T-cell (primary cell): ENCODE results near the gene NEURL2. TPM values are rescaled to one million over a fixed set of nuclear protein-coding genes. Genes with fewer than 3 reads are reported as not detected.
A peak's percentile ranks its signal among the peaks of the same experiment; 100 is the strongest.

ENCODE experiments used
- ATAC-seq, 4 experiments: fragments of 200-7000 bp in 3 of 4; fragments of 150-1000 bp in 1 of 4; cut with Tn5 transposase; replicated peaks in 1 of 4; 1 replicate in 3 of 4; 2 replicates in 1 of 4; pipeline ENCODE4 v1.10.0; 2021; ENCODE audit warnings: moderate library complexity in 3 of 4, mild to moderate bottlenecking in 2 of 4, moderate number of reproducible peaks in 1 of 4
- CTCF ChIA-PET, 2 donors: fragments of 300-600 bp; sonication (Branson Sonifier 250); formaldehyde crosslinking; loops; one replicate each; lab custom pipeline; 2022; ENCODE audit warnings: antibody characterized with exemption in 2 of 2; lab: Charles Lee
- POLR2A ChIA-PET, 2 donors: fragments of 300-600 bp; sonication (Branson Sonifier 250); formaldehyde crosslinking; loops; one replicate each; lab custom pipeline; 2022; ENCODE audit warnings: antibody characterized with exemption in 2 of 2; lab: Charles Lee
- DNase-seq, 35 experiments: peaks; one replicate each; pipeline versions ENCODE4 v3.0.0 to v3.0.0-alpha.2; 2013 to 2023
- H3K27ac ChIP-seq: one replicate; pipeline ENCODE4 v1.5.1; 2013; ENCODE audit warnings: low read length
- H3K27me3 ChIP-seq, 2 experiments: replicated peaks in 1 of 2; 1 replicate in 1 of 2; 2 replicates in 1 of 2; pipeline versions ENCODE4 v1.6.1 to v1.7.0; 2013; ENCODE audit warnings: low read length in 1 of 2, mixed read lengths in 1 of 2; ENCODE audit not compliant: control insufficient read depth in 2 of 2, insufficient read depth in 2 of 2; ENCODE audit errors: extremely low read depth in 1 of 2
- H3K36me3 ChIP-seq, 2 donors: 1 replicate in 1 of 2; 2 replicates in 1 of 2; pipeline versions ENCODE4 v1.6.1 to v1.7.0; 2013; ENCODE audit warnings: low read length in 1 of 2; ENCODE audit not compliant: control insufficient read depth in 2 of 2, insufficient read depth in 1 of 2; ENCODE audit errors: extremely low read depth in 1 of 2
- H3K4me1 ChIP-seq, 2 experiments: 1 replicate in 1 of 2; 2 replicates in 1 of 2; pipeline versions ENCODE4 v1.6.1 to v1.7.0; 2013; ENCODE audit warnings: low read length in 2 of 2, mixed read lengths in 1 of 2; ENCODE audit not compliant: insufficient read depth in 2 of 2, control insufficient read depth in 1 of 2; ENCODE audit errors: extremely low read depth in 1 of 2
- H3K4me3 ChIP-seq, 2 donors: 1 replicate in 1 of 2; 2 replicates in 1 of 2; pipeline versions ENCODE4 v1.5.1 to v1.7.0; 2013; ENCODE audit warnings: mild to moderate bottlenecking in 2 of 2, low read length in 1 of 2, moderate library complexity in 1 of 2; ENCODE audit not compliant: control insufficient read depth in 1 of 2; ENCODE audit errors: extremely low read depth in 1 of 2
- H3K9me3 ChIP-seq: 2 replicates; pipeline ENCODE4 v1.7.0; 2013
- H3K27ac Mint-ChIP-seq, 2 donors: one replicate each; pipeline ENCODE4 v1.8.0; 2020 to 2021; ENCODE audit warnings: mild to moderate bottlenecking in 2 of 2, mixed read lengths in 2 of 2
- H3K27me3 Mint-ChIP-seq, 2 donors: one replicate each; pipeline ENCODE4 v1.8.0; 2021 to 2022; ENCODE audit warnings: mixed read lengths in 2 of 2
- H3K36me3 Mint-ChIP-seq: one replicate; pipeline ENCODE4 v1.8.0; 2021; ENCODE audit warnings: mixed read lengths
- H3K4me1 Mint-ChIP-seq, 3 donors: one replicate each; pipeline ENCODE4 v1.8.0; 2020 to 2022; ENCODE audit warnings: mixed read lengths in 3 of 3, mild to moderate bottlenecking in 1 of 3
- H3K4me3 Mint-ChIP-seq, 3 donors: one replicate each; pipeline ENCODE4 v1.8.0; 2020 to 2022; ENCODE audit warnings: mild to moderate bottlenecking in 3 of 3, mixed read lengths in 3 of 3, moderate library complexity in 3 of 3
- H3K9me3 Mint-ChIP-seq, 3 donors: one replicate each; pipeline ENCODE4 v1.8.0; 2020 to 2022; ENCODE audit warnings: mixed read lengths in 3 of 3
- WGBS: methylation state at CpG from one replicate; pipeline ENCODE4 v1.1.5; 2013; ENCODE audit warnings: missing lambda C conversion rate; ENCODE audit not compliant: insufficient coverage; 5-methylcytosine and 5-hydroxymethylcytosine counted together
- total RNA-seq, 35 experiments: library from RNA in 6 of 35; stranded (reverse) in 6 of 35; fragments of 120-200 nt in 1 of 35; gene quantifications; one replicate each; pipeline versions ENCODE4 v1.2.1 to v1.2.4 and lab custom pipeline; 2013 to 2026

The NEURL2 gene, protein sequence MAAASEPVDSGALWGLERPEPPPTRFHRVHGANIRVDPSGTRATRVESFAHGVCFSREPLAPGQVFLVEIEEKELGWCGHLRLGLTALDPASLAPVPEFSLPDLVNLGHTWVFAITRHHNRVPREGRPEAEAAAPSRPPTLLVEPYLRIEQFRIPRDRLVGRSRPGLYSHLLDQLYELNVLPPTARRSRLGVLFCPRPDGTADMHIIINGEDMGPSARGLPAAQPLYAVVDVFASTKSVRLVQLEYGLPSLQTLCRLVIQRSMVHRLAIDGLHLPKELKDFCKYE
- 1 to 10 TPM; 3.1 to 6.9 (median 6.1) TPM for total RNA-seq
- 3.0 TPM for total RNA-seq (2013)
- total RNA-seq (lab: John Stamatoyannopoulos, UW): 0.11 to 6.8 (median 3.5) reads per million in 29 experiments

- H3K9me3 ChIP-seq: no peaks in the 10 kb centered on the region
- H3K27me3 ChIP-seq: no peaks in the 10 kb centered on the region
- H3K9me3 Mint-ChIP-seq: no peaks in the 10 kb centered on the region
- POLR2A ChIA-PET: interaction anchor here in 1 of 2 donors (0.5 kb wide), 1 partner anchor 44 kb away, joined by 9 read pairs; no protein-coding TSS in a partner anchor
- CTCF ChIA-PET: interaction anchor here in 1 of 2 donors (1.0 to 1.5 kb wide), 3 partner anchors 35 to 69 kb away, joined by 3 to 6 read pairs (median 6); no protein-coding TSS in a partner anchor
- H3K27ac ChIP-seq: peak within 1 kb of the TSS; percentile 40
- peaks cover 4 to 41% of the 10 kb centered on the region in 2 experiments for H3K4me1 ChIP-seq
- DNase-seq (peak; percentile 49 to 88 (median 74)), ATAC-seq (peak; percentile 81 to 91 (median 85))
- peak within 1 kb of the TSS; percentile 88 to 94 for H3K27ac Mint-ChIP-seq
- peaks cover 9% of the 10 kb centered on the region for H3K36me3 Mint-ChIP-seq
- H3K36me3 ChIP-seq: peaks cover 8 to 18% of the 10 kb centered on the region in 2 donors
- H3K4me1 Mint-ChIP-seq: peaks cover 22 to 46% (median 43%) of the 10 kb centered on the region in 3 donors
- peak within 1 kb of the TSS; percentile 91 to 92 (median 92) for H3K4me3 Mint-ChIP-seq
- WGBS: under 1% methylated on average over 74 of the region's 78 CpGs
- H3K27me3 Mint-ChIP-seq: no peaks in the 10 kb centered on the region
- H3K4me3 ChIP-seq: peak within 1 kb of the TSS; percentile 82 to 90
Measured at GRCh38 chr20:45890985-45891983, at the start of gene NEURL2, which contains the start of gene CTSA. TSS of gene NEURL2 (minus strand) at chr20:45891208. CDS start at chr20:45890991, 217 bp downstream. TSS of gene CTSA (plus strand) at chr20:45891335. CDS start at chr20:45891569, 234 bp downstream.

DNA sequence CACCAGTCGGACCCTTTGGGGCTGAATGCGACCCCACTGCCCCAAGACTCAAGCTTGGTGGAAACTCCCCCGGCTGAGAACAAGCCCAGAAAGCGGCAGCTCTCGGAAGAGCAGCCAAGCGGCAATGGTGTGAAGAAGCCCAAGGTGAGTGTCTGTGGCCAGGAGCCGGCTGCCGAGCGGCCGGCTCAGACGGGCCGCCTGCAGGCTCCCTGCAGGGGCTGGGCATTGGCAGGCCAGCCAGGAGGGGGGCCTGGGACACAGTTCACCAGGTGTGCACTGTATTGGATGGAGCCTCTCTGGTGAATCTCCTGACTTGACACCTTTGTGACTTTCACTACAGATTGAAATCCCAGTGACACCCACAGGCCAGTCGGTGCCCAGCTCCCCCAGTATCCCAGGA lies 49.5 kb upstream of the NEURL2 start:
- H3K36me3 ChIP-seq: peaks cover 21 to 83% of the 10 kb centered on the region in 2 donors
- peaks cover 45% of the 10 kb centered on the region for H3K36me3 Mint-ChIP-seq
- CTCF ChIA-PET: no interaction called here

GRCh38 chr20:45940053-45940452 lies 49.0 kb upstream of the NEURL2 start:
- Histone ChIP-seq H3K9me3 (no peaks in the 10 kb centered on the region), H3K36me3 (peaks cover 17 to 79% of the 10 kb centered on the region in 2 donors), H3K4me1 (peaks cover 3 to 20% of the 10 kb centered on the region in 2 experiments), H3K27me3 (no peaks in the 10 kb centered on the region), H3K27ac (no peak overlapping the region), H3K4me3 (no peak overlapping the region)
- DNase-seq (no peak), ATAC-seq (no peak)
- no peaks in the 10 kb centered on the region for H3K27me3 Mint-ChIP-seq
- H3K9me3 Mint-ChIP-seq: no peaks in the 10 kb centered on the region
- H3K27ac Mint-ChIP-seq: peak overlapping the region in 1 of 2 donors; percentile 11
- ChIA-PET POLR2A (interaction anchor here in 1 of 2 donors (0.5 kb wide), 1 partner anchor 15 kb away, joined by 8 read pairs; no protein-coding TSS in a partner anchor), CTCF (no interaction called here)
- WGBS: no CpG with 5 or more reads among the region's 3 CpGs
- peaks cover 42% of the 10 kb centered on the region for H3K36me3 Mint-ChIP-seq
- no peak overlapping the region for H3K4me3 Mint-ChIP-seq
- peaks cover 21 to 43% (median 30%) of the 10 kb centered on the region in 3 donors for H3K4me1 Mint-ChIP-seq

More for the DNA sequence above, 49.5 kb upstream of the NEURL2 start:
- peaks cover 21 to 41% (median 30%) of the 10 kb centered on the region in 3 donors for H3K4me1 Mint-ChIP-seq
- Histone ChIP-seq H3K4me3 (no peak overlapping the region), H3K27ac (no peak overlapping the region), H3K27me3 (no peaks in the 10 kb centered on the region), H3K9me3 (no peaks in the 10 kb centered on the region), H3K4me1 (peaks cover 3 to 24% of the 10 kb centered on the region in 2 experiments)
- 97% methylated on average over 9 of the region's 13 CpGs for WGBS
- no peak overlapping the region for H3K4me3 Mint-ChIP-seq
- H3K27ac Mint-ChIP-seq: no peak overlapping the region
- no peaks in the 10 kb centered on the region for H3K27me3 Mint-ChIP-seq
- DNase-seq (no peak), ATAC-seq (no peak)
- POLR2A ChIA-PET: interaction anchor here in 1 of 2 donors (0.5 kb wide), 1 partner anchor 14 kb away, joined by 8 read pairs; no protein-coding TSS in a partner anchor
- H3K9me3 Mint-ChIP-seq: no peaks in the 10 kb centered on the region

- no peaks in the 10 kb centered on the region for H3K9me3 ChIP-seq
- H3K4me3 ChIP-seq: no peak overlapping the region
- H3K4me1 ChIP-seq: peaks cover 3 to 22% of the 10 kb centered on the region in 2 experiments
- no peaks in the 10 kb centered on the region for H3K9me3 Mint-ChIP-seq
- peak overlapping the region; percentile 65 to 75 for H3K27ac Mint-ChIP-seq
- no peak overlapping the region for H3K4me3 Mint-ChIP-seq
- H3K27me3 ChIP-seq: no peaks in the 10 kb centered on the region
- no peak for ATAC-seq
- CTCF ChIA-PET: interaction anchor here in 1 of 2 donors (1.6 to 2.1 kb wide), 2 partner anchors 30 to 32 kb away, joined by 4 to 11 read pairs; no protein-coding TSS in a partner anchor
- H3K4me1 Mint-ChIP-seq: peaks cover 21 to 32% (median 26%) of the 10 kb centered on the region in 3 donors
- peaks cover 11 to 67% of the 10 kb centered on the region in 2 donors for H3K36me3 ChIP-seq
- 93% methylated on average over 4 of the region's 13 CpGs for WGBS
- peaks cover 30% of the 10 kb centered on the region for H3K36me3 Mint-ChIP-seq
- no peak for DNase-seq
- POLR2A ChIA-PET: interaction anchor here in 1 of 2 donors (1.2 kb wide), 1 partner anchor 32 kb away, joined by 4 read pairs; no protein-coding TSS in a partner anchor
- no peak overlapping the region for H3K27ac ChIP-seq
- no peaks in the 10 kb centered on the region for H3K27me3 Mint-ChIP-seq
Measured at GRCh38 chr20:45938727-45939438, 47.9 kb upstream of the NEURL2 start.

- ChIA-PET POLR2A (interaction anchor here in 1 of 2 donors (0.5 to 1.2 kb wide), 2 partner anchors 33 to 1550 kb away, joined by 3 to 4 read pairs; no protein-coding TSS in a partner anchor), CTCF (interaction anchor here (1.0 to 2.1 kb wide), 4 partner anchors 31 to 85 kb away, joined by 3 to 11 read pairs (median 4); no protein-coding TSS in a partner anchor)
- Histone ChIP-seq H3K4me1 (peaks cover 5 to 32% of the 10 kb centered on the region in 2 experiments), H3K4me3 (no peak overlapping the region), H3K36me3 (peaks cover 11 to 56% of the 10 kb centered on the region in 2 donors), H3K27ac (no peak overlapping the region), H3K9me3 (no peaks in the 10 kb centered on the region), H3K27me3 (no peaks in the 10 kb centered on the region)
- no peak for ATAC-seq
- Mint-ChIP-seq H3K4me1 (peaks cover 21 to 39% (median 31%) of the 10 kb centered on the region in 3 donors), H3K9me3 (no peaks in the 10 kb centered on the region), H3K4me3 (peak overlapping the region; percentile 54 to 97 (median 73)), H3K27ac (peak overlapping the region; percentile 75 to 78), H3K36me3 (peaks cover 25% of the 10 kb centered on the region), H3K27me3 (no peaks in the 10 kb centered on the region)
- WGBS: 93% methylated on average over 2 of the region's 2 CpGs
- peak in 1 of 35 experiments; percentile 34 for DNase-seq
Measured at GRCh38 chr20:45937765-45938164, 46.8 kb upstream of the NEURL2 start.
